H9 (cell line): ENCODE results near the gene DOCK2. TPM values are rescaled to one million over a fixed set of nuclear protein-coding genes. Genes with fewer than 3 reads are reported as not detected.

Experiments
- DNase-seq: peaks from one replicate; pipeline ENCODE4 v3.0.0-alpha.2; 2017
- H2AFZ ChIP-seq: one replicate; pipeline ENCODE4 v1.6.1; 2013; ENCODE audit warnings: mild to moderate bottlenecking, low read length, control low read depth, moderate library complexity
- H2AK5ac ChIP-seq: 2 replicates; pipeline ENCODE4 v1.6.1; 2013; ENCODE audit warnings: low read length, control low read depth, mixed read lengths; ENCODE audit not compliant: insufficient read length
- H2BK120ac ChIP-seq: one replicate; pipeline ENCODE4 v1.6.1; 2013; ENCODE audit warnings: low read depth, mild to moderate bottlenecking, low read length, control low read depth, inconsistent platforms; ENCODE audit not compliant: poor library complexity, severe bottlenecking
- H2BK12ac ChIP-seq: 2 replicates; pipeline ENCODE4 v1.6.1; 2013; ENCODE audit warnings: low read length, control low read depth, mixed read lengths, low read depth; ENCODE audit not compliant: insufficient read length
- H2BK15ac ChIP-seq: 2 replicates; pipeline ENCODE4 v1.6.1; 2013; ENCODE audit warnings: low read depth, low read length, control low read depth
- H2BK20ac ChIP-seq: one replicate; pipeline ENCODE4 v1.6.1; 2013; ENCODE audit warnings: low read depth, mild to moderate bottlenecking, low read length, control low read depth, inconsistent platforms; ENCODE audit not compliant: poor library complexity, severe bottlenecking
- H2BK5ac ChIP-seq: 2 replicates; pipeline ENCODE4 v1.6.1; 2013; ENCODE audit warnings: low read length, control low read depth, mixed read lengths; ENCODE audit not compliant: insufficient read length
- H3K14ac ChIP-seq: 2 replicates; pipeline ENCODE4 v1.6.1; 2013; ENCODE audit warnings: low read length, control low read depth; ENCODE audit not compliant: insufficient read depth
- H3K18ac ChIP-seq: 2 replicates; pipeline ENCODE4 v1.6.1; 2013; ENCODE audit warnings: low read depth, mild to moderate bottlenecking, mixed read lengths, low read length, control low read depth; ENCODE audit not compliant: insufficient read length
- H3K23ac ChIP-seq: 2 replicates; pipeline ENCODE4 v1.6.1; 2013; ENCODE audit warnings: low read length, control low read depth, mixed read lengths, low read depth; ENCODE audit not compliant: insufficient read length
- H3K23me2 ChIP-seq: 2 replicates; pipeline ENCODE4 v1.6.1; 2013; ENCODE audit warnings: low read depth, mild to moderate bottlenecking, mixed read lengths, low read length, control low read depth; ENCODE audit not compliant: insufficient read length, poor library complexity, severe bottlenecking
- H3K27ac ChIP-seq: 2 replicates; pipeline ENCODE4 v1.5.1; 2013; ENCODE audit warnings: low read length, control low read depth, mixed read lengths, low read depth; ENCODE audit not compliant: insufficient read length
- H3K27me3 ChIP-seq: 2 replicates; pipeline ENCODE4 v1.6.1; 2013; ENCODE audit warnings: low read length, control low read depth, inconsistent platforms; ENCODE audit not compliant: insufficient read depth
- H3K4ac ChIP-seq: 2 replicates; pipeline ENCODE4 v1.6.1; 2013; ENCODE audit warnings: low read depth, mild to moderate bottlenecking, control low read depth, inconsistent platforms, low read length, moderate library complexity
- H3K4me1 ChIP-seq: 2 replicates; pipeline ENCODE4 v1.6.1; 2013; ENCODE audit warnings: low read length, control low read depth, inconsistent platforms; ENCODE audit not compliant: insufficient read depth
- H3K4me2 ChIP-seq: 2 replicates; pipeline ENCODE4 v1.6.1; 2013; ENCODE audit warnings: low read length, control low read depth, mixed read lengths; ENCODE audit not compliant: insufficient read length, insufficient read depth
- H3K56ac ChIP-seq: 2 replicates; pipeline ENCODE4 v1.6.1; 2013; ENCODE audit warnings: low read depth, mild to moderate bottlenecking, mixed read lengths, low read length, control low read depth; ENCODE audit not compliant: insufficient read length
- H3K79me1 ChIP-seq: 2 replicates; pipeline ENCODE4 v1.6.1; 2013; ENCODE audit warnings: low read depth, mild to moderate bottlenecking, moderate library complexity, low read length, control low read depth, inconsistent platforms; ENCODE audit not compliant: insufficient read depth, poor library complexity, severe bottlenecking
- H3K79me2 ChIP-seq: 2 replicates; pipeline ENCODE4 v1.6.1; 2013; ENCODE audit warnings: low read length, control low read depth, inconsistent platforms; ENCODE audit not compliant: insufficient read depth
- H3K9ac ChIP-seq: 2 replicates; pipeline ENCODE4 v1.6.1; 2013; ENCODE audit warnings: low read length, control low read depth, mixed read lengths; ENCODE audit not compliant: insufficient read length; ENCODE audit errors: extremely low read depth
- H3K9me3 ChIP-seq: one replicate; pipeline ENCODE4 v1.6.1; 2013; ENCODE audit warnings: low read depth, low read length, inconsistent platforms; ENCODE audit not compliant: control insufficient read depth
- H3T11ph ChIP-seq: one replicate; pipeline ENCODE4 v1.6.1; 2013; ENCODE audit warnings: mild to moderate bottlenecking, low read length, control low read depth, inconsistent platforms
- H4K20me1 ChIP-seq: one replicate; pipeline ENCODE4 v1.6.1; 2013; ENCODE audit not compliant: control insufficient read depth, insufficient read length, insufficient read depth
- H4K5ac ChIP-seq: 2 replicates; pipeline ENCODE4 v1.6.1; 2013; ENCODE audit warnings: low read depth, mild to moderate bottlenecking, mixed read lengths, low read length, control low read depth; ENCODE audit not compliant: insufficient read length
- H4K8ac ChIP-seq: replicated peaks from 2 replicates; pipeline ENCODE4 v1.6.1; 2013; ENCODE audit warnings: low read length, control low read depth, mixed read lengths, low read depth; ENCODE audit not compliant: insufficient read length
- H4K91ac ChIP-seq: 2 replicates; pipeline ENCODE4 v1.6.1; 2013; ENCODE audit warnings: low read depth, mild to moderate bottlenecking, moderate library complexity, mixed read lengths, low read length, control low read depth; ENCODE audit not compliant: insufficient read length
- H3K27ac Mint-ChIP-seq, 3 experiments: 2 replicates in 2 of 3; 3 replicates in 1 of 3; pipeline ENCODE4 v1.8.0; 2020 to 2021; ENCODE audit warnings: mixed read lengths in 3 of 3, mild to moderate bottlenecking in 1 of 3, moderate library complexity in 1 of 3
- H3K27me3 Mint-ChIP-seq: 2 replicates; pipeline ENCODE4 v1.8.0; 2021; ENCODE audit warnings: low read depth, mild to moderate bottlenecking, moderate library complexity, mixed read lengths
- H3K36me3 Mint-ChIP-seq, 3 experiments: 2 replicates in 2 of 3; 3 replicates in 1 of 3; pipeline ENCODE4 v1.8.0; 2020 to 2021; ENCODE audit warnings: low read depth in 3 of 3, mixed read lengths in 3 of 3; ENCODE audit not compliant: insufficient read depth in 1 of 3
- H3K4me1 Mint-ChIP-seq, 2 experiments: 2 replicates each; pipeline ENCODE4 v1.8.0; 2020; ENCODE audit warnings: mixed read lengths in 2 of 2
- H3K4me3 Mint-ChIP-seq, 2 experiments: 2 replicates in 1 of 2; 3 replicates in 1 of 2; pipeline ENCODE4 v1.8.0; 2020 to 2021; ENCODE audit warnings: mild to moderate bottlenecking in 2 of 2, mixed read lengths in 2 of 2, moderate library complexity in 1 of 2
- H3K9me3 Mint-ChIP-seq, 2 experiments: 2 replicates in 1 of 2; 3 replicates in 1 of 2; pipeline ENCODE4 v1.8.0; 2020; ENCODE audit warnings: mild to moderate bottlenecking in 2 of 2, mixed read lengths in 2 of 2, moderate library complexity in 1 of 2
- WGBS: extraction: QIAGEN DNeasy Blood & Tissue Kit; methylation state at CpG from one replicate; pipeline ENCODE4 v1.1.7; 2013; ENCODE audit warnings: missing lambda C conversion rate, low lambda C conversion rate, mixed read lengths; ENCODE audit not compliant: insufficient read length; ENCODE audit errors: extremely low coverage; 5-methylcytosine and 5-hydroxymethylcytosine counted together
- total RNA-seq: library from RNA; stranded (reverse); gene quantifications from 2 replicates; pipeline ENCODE4 v1.2.1, GENCODE V29; 2021
- TF ChIP-seq, protein P1 (sequence below): fragments of 200-600 bp; sonication (generic); conservative IDR thresholded peaks from 3 replicates; pipeline ENCODE4 v1.8.0; 2021; ENCODE audit warnings: antibody characterized with exemption, mild to moderate bottlenecking

Gene DOCK2
- total RNA-seq, 1 experiment from 2014 or later: 7.8 TPM

- H3K27me3 Mint-ChIP-seq: peaks cover 7% of the 10 kb centered on the region
- Histone ChIP-seq H2AK5ac (no peak overlapping the region), H2BK5ac (no peak overlapping the region), H3K23me2 (no peaks in the 10 kb centered on the region), H3K23ac (no peak overlapping the region), H4K8ac (no peak overlapping the region), H2BK120ac (no peak overlapping the region), H3K9me3 (no peaks in the 10 kb centered on the region), H2AFZ (no peak overlapping the region), H3K27ac (no peak overlapping the region), H3K4me1 (no peaks in the 10 kb centered on the region), H3K27me3 (no peaks in the 10 kb centered on the region), H4K5ac (no peak overlapping the region), H2BK12ac (no peak overlapping the region), H2BK20ac (no peak overlapping the region), H4K20me1 (no peaks in the 10 kb centered on the region), H2BK15ac (no peak overlapping the region), H3K18ac (no peak overlapping the region), H3K79me2 (no peaks in the 10 kb centered on the region), H4K91ac (no peak overlapping the region), H3K56ac (no peak overlapping the region), H3K4ac (no peak overlapping the region), H3K9ac (no peak overlapping the region), H3K4me2 (no peak overlapping the region), H3K14ac (no peak overlapping the region), H3K79me1 (no peaks in the 10 kb centered on the region), H3T11ph (no peak overlapping the region)
- H3K9me3 Mint-ChIP-seq: no peaks in the 10 kb centered on the region
- no peak overlapping the region for H3K4me3 Mint-ChIP-seq
- no CpG with 5 or more reads among the region's 7 CpGs for WGBS
- H3K27ac Mint-ChIP-seq: no peak overlapping the region
- peaks cover under 1 to 4% of the 10 kb centered on the region in 2 experiments; a peak in 3 of 4 replicates for H3K4me1 Mint-ChIP-seq
- H3K36me3 Mint-ChIP-seq: no peaks in the 10 kb centered on the region
- TF ChIP-seq, protein P1, sequence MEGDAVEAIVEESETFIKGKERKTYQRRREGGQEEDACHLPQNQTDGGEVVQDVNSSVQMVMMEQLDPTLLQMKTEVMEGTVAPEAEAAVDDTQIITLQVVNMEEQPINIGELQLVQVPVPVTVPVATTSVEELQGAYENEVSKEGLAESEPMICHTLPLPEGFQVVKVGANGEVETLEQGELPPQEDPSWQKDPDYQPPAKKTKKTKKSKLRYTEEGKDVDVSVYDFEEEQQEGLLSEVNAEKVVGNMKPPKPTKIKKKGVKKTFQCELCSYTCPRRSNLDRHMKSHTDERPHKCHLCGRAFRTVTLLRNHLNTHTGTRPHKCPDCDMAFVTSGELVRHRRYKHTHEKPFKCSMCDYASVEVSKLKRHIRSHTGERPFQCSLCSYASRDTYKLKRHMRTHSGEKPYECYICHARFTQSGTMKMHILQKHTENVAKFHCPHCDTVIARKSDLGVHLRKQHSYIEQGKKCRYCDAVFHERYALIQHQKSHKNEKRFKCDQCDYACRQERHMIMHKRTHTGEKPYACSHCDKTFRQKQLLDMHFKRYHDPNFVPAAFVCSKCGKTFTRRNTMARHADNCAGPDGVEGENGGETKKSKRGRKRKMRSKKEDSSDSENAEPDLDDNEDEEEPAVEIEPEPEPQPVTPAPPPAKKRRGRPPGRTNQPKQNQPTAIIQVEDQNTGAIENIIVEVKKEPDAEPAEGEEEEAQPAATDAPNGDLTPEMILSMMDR: no peak
- DNase-seq: no peak
These were observed 438.6 kb downstream of the DOCK2 start for GRCh38 chr5:170075696-170076095.
